Panc1 (cell line): ENCODE measurements around the gene MSX1.

Source experiments
- TF ChIP-seq, protein P1 (sequence below): fragments of 450-650 bp; IDR thresholded peaks from 2 replicates; pipeline ENCODE4 v1.5.1; 2017; ENCODE audit warnings: mild to moderate bottlenecking
- TF ChIP-seq, protein P2 (sequence below), 2 experiments: IDR thresholded peaks; 2 replicates each; pipeline ENCODE4 v1.6.1; 2011 to 2012; ENCODE audit warnings: low read depth in 2 of 2, control low read depth in 1 of 2, low read length in 1 of 2, mild to moderate bottlenecking in 1 of 2, moderate library complexity in 1 of 2; ENCODE audit not compliant: insufficient read depth in 1 of 2

DNA sequence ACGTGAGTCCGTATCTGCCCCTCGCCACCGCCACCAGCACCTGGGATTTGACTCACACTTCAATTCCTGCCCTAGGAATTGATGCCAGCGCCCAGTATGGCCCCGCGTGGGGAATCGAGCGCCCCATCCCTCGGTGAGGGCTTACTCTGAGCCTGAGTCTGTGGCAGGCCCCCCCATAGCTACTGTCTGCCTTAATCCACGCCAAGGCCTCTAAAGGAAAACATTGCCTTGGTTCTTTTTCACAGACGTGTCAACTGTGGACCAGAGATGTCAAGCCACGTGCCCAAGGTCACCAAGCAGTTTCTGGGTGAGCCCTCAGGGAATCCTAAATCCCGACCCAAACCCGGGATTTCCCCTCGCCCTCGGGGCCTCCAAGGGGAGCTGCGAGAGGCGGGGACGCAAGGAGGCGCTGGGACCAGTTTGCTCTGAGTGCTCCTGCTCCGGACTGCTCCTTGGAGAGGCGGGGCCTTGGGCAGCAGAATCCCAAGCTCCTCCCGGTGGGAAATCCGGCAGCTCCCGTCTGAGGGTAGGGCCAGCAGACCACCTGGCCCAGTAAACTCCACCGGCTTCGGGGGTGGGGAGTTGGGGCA lies 12.9 kb downstream of the MSX1 start:
- TF ChIP-seq, protein P1, sequence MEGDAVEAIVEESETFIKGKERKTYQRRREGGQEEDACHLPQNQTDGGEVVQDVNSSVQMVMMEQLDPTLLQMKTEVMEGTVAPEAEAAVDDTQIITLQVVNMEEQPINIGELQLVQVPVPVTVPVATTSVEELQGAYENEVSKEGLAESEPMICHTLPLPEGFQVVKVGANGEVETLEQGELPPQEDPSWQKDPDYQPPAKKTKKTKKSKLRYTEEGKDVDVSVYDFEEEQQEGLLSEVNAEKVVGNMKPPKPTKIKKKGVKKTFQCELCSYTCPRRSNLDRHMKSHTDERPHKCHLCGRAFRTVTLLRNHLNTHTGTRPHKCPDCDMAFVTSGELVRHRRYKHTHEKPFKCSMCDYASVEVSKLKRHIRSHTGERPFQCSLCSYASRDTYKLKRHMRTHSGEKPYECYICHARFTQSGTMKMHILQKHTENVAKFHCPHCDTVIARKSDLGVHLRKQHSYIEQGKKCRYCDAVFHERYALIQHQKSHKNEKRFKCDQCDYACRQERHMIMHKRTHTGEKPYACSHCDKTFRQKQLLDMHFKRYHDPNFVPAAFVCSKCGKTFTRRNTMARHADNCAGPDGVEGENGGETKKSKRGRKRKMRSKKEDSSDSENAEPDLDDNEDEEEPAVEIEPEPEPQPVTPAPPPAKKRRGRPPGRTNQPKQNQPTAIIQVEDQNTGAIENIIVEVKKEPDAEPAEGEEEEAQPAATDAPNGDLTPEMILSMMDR, result no peak
- TF ChIP-seq, protein P2, sequence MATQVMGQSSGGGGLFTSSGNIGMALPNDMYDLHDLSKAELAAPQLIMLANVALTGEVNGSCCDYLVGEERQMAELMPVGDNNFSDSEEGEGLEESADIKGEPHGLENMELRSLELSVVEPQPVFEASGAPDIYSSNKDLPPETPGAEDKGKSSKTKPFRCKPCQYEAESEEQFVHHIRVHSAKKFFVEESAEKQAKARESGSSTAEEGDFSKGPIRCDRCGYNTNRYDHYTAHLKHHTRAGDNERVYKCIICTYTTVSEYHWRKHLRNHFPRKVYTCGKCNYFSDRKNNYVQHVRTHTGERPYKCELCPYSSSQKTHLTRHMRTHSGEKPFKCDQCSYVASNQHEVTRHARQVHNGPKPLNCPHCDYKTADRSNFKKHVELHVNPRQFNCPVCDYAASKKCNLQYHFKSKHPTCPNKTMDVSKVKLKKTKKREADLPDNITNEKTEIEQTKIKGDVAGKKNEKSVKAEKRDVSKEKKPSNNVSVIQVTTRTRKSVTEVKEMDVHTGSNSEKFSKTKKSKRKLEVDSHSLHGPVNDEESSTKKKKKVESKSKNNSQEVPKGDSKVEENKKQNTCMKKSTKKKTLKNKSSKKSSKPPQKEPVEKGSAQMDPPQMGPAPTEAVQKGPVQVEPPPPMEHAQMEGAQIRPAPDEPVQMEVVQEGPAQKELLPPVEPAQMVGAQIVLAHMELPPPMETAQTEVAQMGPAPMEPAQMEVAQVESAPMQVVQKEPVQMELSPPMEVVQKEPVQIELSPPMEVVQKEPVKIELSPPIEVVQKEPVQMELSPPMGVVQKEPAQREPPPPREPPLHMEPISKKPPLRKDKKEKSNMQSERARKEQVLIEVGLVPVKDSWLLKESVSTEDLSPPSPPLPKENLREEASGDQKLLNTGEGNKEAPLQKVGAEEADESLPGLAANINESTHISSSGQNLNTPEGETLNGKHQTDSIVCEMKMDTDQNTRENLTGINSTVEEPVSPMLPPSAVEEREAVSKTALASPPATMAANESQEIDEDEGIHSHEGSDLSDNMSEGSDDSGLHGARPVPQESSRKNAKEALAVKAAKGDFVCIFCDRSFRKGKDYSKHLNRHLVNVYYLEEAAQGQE (IDR thresholded peaks at IDR 0.05; ENCODE audit: insufficient read depth in 1 of 2, low read depth in 2 of 2, low read length in 1 of 2), result no peak
